Spleen (tissue), 7 donors: ENCODE data around the gene C12orf76.
A peak's percentile ranks its signal among the peaks of the same experiment; 100 is the strongest.

Source experiments
- CTCF ChIP-seq, 11 experiments: fragments of 200-600 bp in 7 of 11; fragments of 450-650 bp in 4 of 11; sonication (generic) in 4 of 11; IDR thresholded peaks in 8 of 11; conservative IDR thresholded peaks in 3 of 11; 1 replicate in 7 of 11; 2 replicates in 4 of 11; pipeline versions ENCODE4 v1.4.0 to v1.8.0; 2016 to 2021; ENCODE audit warnings: antibody characterized with exemption in 11 of 11, inconsistent platforms in 4 of 11, mild to moderate bottlenecking in 1 of 11
- POLR2A ChIP-seq, 3 donors: fragments of 450-650 bp; IDR thresholded peaks; one replicate each; pipeline ENCODE4 v1.5.1; 2017; ENCODE audit warnings: antibody characterized with exemption in 3 of 3, mild to moderate bottlenecking in 1 of 3
- POLR2AphosphoS5 ChIP-seq, 3 donors: sonication (generic); formaldehyde crosslinking; IDR thresholded peaks; one replicate each; pipeline ENCODE4 v1.5.1; 2017; ENCODE audit warnings: antibody characterized with exemption in 3 of 3
- donor health status: DM: no; HTN: no; CAD: no; lungs with moderate emphysema.
- donor health status: DM: no; HTN: no; CAD: no.
- donor health status: DM: no; HTN: no; CAD: no.

- TF ChIP-seq POLR2A (IDR thresholded peaks at IDR 0.05) = peak in 1 of 3 donors; percentile 54
- TF ChIP-seq CTCF (IDR thresholded peaks at IDR 0.05 in 8 of 11, conservative IDR thresholded peaks at IDR 0.05 in 3 of 11) = peak in 1 of 11 experiments; percentile 3
- TF ChIP-seq POLR2AphosphoS5 (IDR thresholded peaks at IDR 0.05) = peak; percentile 94 to 95 (median 94)
Observed at GRCh38 chr12:109998904-109999648, 49.2 kb downstream of the C12orf76 start, which contains the start of gene ANKRD13A.
